H9 (cell line): ENCODE results near the gene JUP. TPM values are rescaled to one million over a fixed set of nuclear protein-coding genes. Genes with fewer than 3 reads are reported as not detected.
A peak's percentile ranks its signal among the peaks of the same experiment; 100 is the strongest.

Experiments
- DNase-seq: peaks from one replicate; pipeline ENCODE4 v3.0.0-alpha.2; 2017
- H2AFZ ChIP-seq: one replicate; pipeline ENCODE4 v1.6.1; 2013; ENCODE audit warnings: mild to moderate bottlenecking, low read length, control low read depth, moderate library complexity
- H2AK5ac ChIP-seq: 2 replicates; pipeline ENCODE4 v1.6.1; 2013; ENCODE audit warnings: low read length, control low read depth, mixed read lengths; ENCODE audit not compliant: insufficient read length
- H2BK120ac ChIP-seq: one replicate; pipeline ENCODE4 v1.6.1; 2013; ENCODE audit warnings: low read depth, mild to moderate bottlenecking, low read length, control low read depth, inconsistent platforms; ENCODE audit not compliant: poor library complexity, severe bottlenecking
- H2BK12ac ChIP-seq: 2 replicates; pipeline ENCODE4 v1.6.1; 2013; ENCODE audit warnings: low read length, control low read depth, mixed read lengths, low read depth; ENCODE audit not compliant: insufficient read length
- H2BK15ac ChIP-seq: 2 replicates; pipeline ENCODE4 v1.6.1; 2013; ENCODE audit warnings: low read depth, low read length, control low read depth
- H2BK20ac ChIP-seq: one replicate; pipeline ENCODE4 v1.6.1; 2013; ENCODE audit warnings: low read depth, mild to moderate bottlenecking, low read length, control low read depth, inconsistent platforms; ENCODE audit not compliant: poor library complexity, severe bottlenecking
- H2BK5ac ChIP-seq: 2 replicates; pipeline ENCODE4 v1.6.1; 2013; ENCODE audit warnings: low read length, control low read depth, mixed read lengths; ENCODE audit not compliant: insufficient read length
- H3K14ac ChIP-seq: 2 replicates; pipeline ENCODE4 v1.6.1; 2013; ENCODE audit warnings: low read length, control low read depth; ENCODE audit not compliant: insufficient read depth
- H3K18ac ChIP-seq: 2 replicates; pipeline ENCODE4 v1.6.1; 2013; ENCODE audit warnings: low read depth, mild to moderate bottlenecking, mixed read lengths, low read length, control low read depth; ENCODE audit not compliant: insufficient read length
- H3K23ac ChIP-seq: 2 replicates; pipeline ENCODE4 v1.6.1; 2013; ENCODE audit warnings: low read length, control low read depth, mixed read lengths, low read depth; ENCODE audit not compliant: insufficient read length
- H3K23me2 ChIP-seq: 2 replicates; pipeline ENCODE4 v1.6.1; 2013; ENCODE audit warnings: low read depth, mild to moderate bottlenecking, mixed read lengths, low read length, control low read depth; ENCODE audit not compliant: insufficient read length, poor library complexity, severe bottlenecking
- H3K27ac ChIP-seq: 2 replicates; pipeline ENCODE4 v1.5.1; 2013; ENCODE audit warnings: low read length, control low read depth, mixed read lengths, low read depth; ENCODE audit not compliant: insufficient read length
- H3K27me3 ChIP-seq: 2 replicates; pipeline ENCODE4 v1.6.1; 2013; ENCODE audit warnings: low read length, control low read depth, inconsistent platforms; ENCODE audit not compliant: insufficient read depth
- H3K4ac ChIP-seq: 2 replicates; pipeline ENCODE4 v1.6.1; 2013; ENCODE audit warnings: low read depth, mild to moderate bottlenecking, control low read depth, inconsistent platforms, low read length, moderate library complexity
- H3K4me1 ChIP-seq: 2 replicates; pipeline ENCODE4 v1.6.1; 2013; ENCODE audit warnings: low read length, control low read depth, inconsistent platforms; ENCODE audit not compliant: insufficient read depth
- H3K4me2 ChIP-seq: 2 replicates; pipeline ENCODE4 v1.6.1; 2013; ENCODE audit warnings: low read length, control low read depth, mixed read lengths; ENCODE audit not compliant: insufficient read length, insufficient read depth
- H3K56ac ChIP-seq: 2 replicates; pipeline ENCODE4 v1.6.1; 2013; ENCODE audit warnings: low read depth, mild to moderate bottlenecking, mixed read lengths, low read length, control low read depth; ENCODE audit not compliant: insufficient read length
- H3K79me1 ChIP-seq: 2 replicates; pipeline ENCODE4 v1.6.1; 2013; ENCODE audit warnings: low read depth, mild to moderate bottlenecking, moderate library complexity, low read length, control low read depth, inconsistent platforms; ENCODE audit not compliant: insufficient read depth, poor library complexity, severe bottlenecking
- H3K79me2 ChIP-seq: 2 replicates; pipeline ENCODE4 v1.6.1; 2013; ENCODE audit warnings: low read length, control low read depth, inconsistent platforms; ENCODE audit not compliant: insufficient read depth
- H3K9ac ChIP-seq: 2 replicates; pipeline ENCODE4 v1.6.1; 2013; ENCODE audit warnings: low read length, control low read depth, mixed read lengths; ENCODE audit not compliant: insufficient read length; ENCODE audit errors: extremely low read depth
- H3K9me3 ChIP-seq: one replicate; pipeline ENCODE4 v1.6.1; 2013; ENCODE audit warnings: low read depth, low read length, inconsistent platforms; ENCODE audit not compliant: control insufficient read depth
- H3T11ph ChIP-seq: one replicate; pipeline ENCODE4 v1.6.1; 2013; ENCODE audit warnings: mild to moderate bottlenecking, low read length, control low read depth, inconsistent platforms
- H4K20me1 ChIP-seq: one replicate; pipeline ENCODE4 v1.6.1; 2013; ENCODE audit not compliant: control insufficient read depth, insufficient read length, insufficient read depth
- H4K5ac ChIP-seq: 2 replicates; pipeline ENCODE4 v1.6.1; 2013; ENCODE audit warnings: low read depth, mild to moderate bottlenecking, mixed read lengths, low read length, control low read depth; ENCODE audit not compliant: insufficient read length
- H4K8ac ChIP-seq: replicated peaks from 2 replicates; pipeline ENCODE4 v1.6.1; 2013; ENCODE audit warnings: low read length, control low read depth, mixed read lengths, low read depth; ENCODE audit not compliant: insufficient read length
- H4K91ac ChIP-seq: 2 replicates; pipeline ENCODE4 v1.6.1; 2013; ENCODE audit warnings: low read depth, mild to moderate bottlenecking, moderate library complexity, mixed read lengths, low read length, control low read depth; ENCODE audit not compliant: insufficient read length
- H3K27ac Mint-ChIP-seq, 3 experiments: 2 replicates in 2 of 3; 3 replicates in 1 of 3; pipeline ENCODE4 v1.8.0; 2020 to 2021; ENCODE audit warnings: mixed read lengths in 3 of 3, mild to moderate bottlenecking in 1 of 3, moderate library complexity in 1 of 3
- H3K27me3 Mint-ChIP-seq: 2 replicates; pipeline ENCODE4 v1.8.0; 2021; ENCODE audit warnings: low read depth, mild to moderate bottlenecking, moderate library complexity, mixed read lengths
- H3K36me3 Mint-ChIP-seq, 3 experiments: 2 replicates in 2 of 3; 3 replicates in 1 of 3; pipeline ENCODE4 v1.8.0; 2020 to 2021; ENCODE audit warnings: low read depth in 3 of 3, mixed read lengths in 3 of 3; ENCODE audit not compliant: insufficient read depth in 1 of 3
- H3K4me1 Mint-ChIP-seq, 2 experiments: 2 replicates each; pipeline ENCODE4 v1.8.0; 2020; ENCODE audit warnings: mixed read lengths in 2 of 2
- H3K4me3 Mint-ChIP-seq, 2 experiments: 2 replicates in 1 of 2; 3 replicates in 1 of 2; pipeline ENCODE4 v1.8.0; 2020 to 2021; ENCODE audit warnings: mild to moderate bottlenecking in 2 of 2, mixed read lengths in 2 of 2, moderate library complexity in 1 of 2
- H3K9me3 Mint-ChIP-seq, 2 experiments: 2 replicates in 1 of 2; 3 replicates in 1 of 2; pipeline ENCODE4 v1.8.0; 2020; ENCODE audit warnings: mild to moderate bottlenecking in 2 of 2, mixed read lengths in 2 of 2, moderate library complexity in 1 of 2
- WGBS: extraction: QIAGEN DNeasy Blood & Tissue Kit; methylation state at CpG from one replicate; pipeline ENCODE4 v1.1.7; 2013; ENCODE audit warnings: missing lambda C conversion rate, low lambda C conversion rate, mixed read lengths; ENCODE audit not compliant: insufficient read length; ENCODE audit errors: extremely low coverage; 5-methylcytosine and 5-hydroxymethylcytosine counted together
- total RNA-seq: library from RNA; stranded (reverse); gene quantifications from 2 replicates; pipeline ENCODE4 v1.2.1, GENCODE V29; 2021
- TF ChIP-seq, protein P1 (sequence below): fragments of 200-600 bp; sonication (generic); conservative IDR thresholded peaks from 3 replicates; pipeline ENCODE4 v1.8.0; 2021; ENCODE audit warnings: antibody characterized with exemption, mild to moderate bottlenecking

JUP gene
- total RNA-seq, 1 experiment from 2014 or later, result 90.1 TPM

DNA sequence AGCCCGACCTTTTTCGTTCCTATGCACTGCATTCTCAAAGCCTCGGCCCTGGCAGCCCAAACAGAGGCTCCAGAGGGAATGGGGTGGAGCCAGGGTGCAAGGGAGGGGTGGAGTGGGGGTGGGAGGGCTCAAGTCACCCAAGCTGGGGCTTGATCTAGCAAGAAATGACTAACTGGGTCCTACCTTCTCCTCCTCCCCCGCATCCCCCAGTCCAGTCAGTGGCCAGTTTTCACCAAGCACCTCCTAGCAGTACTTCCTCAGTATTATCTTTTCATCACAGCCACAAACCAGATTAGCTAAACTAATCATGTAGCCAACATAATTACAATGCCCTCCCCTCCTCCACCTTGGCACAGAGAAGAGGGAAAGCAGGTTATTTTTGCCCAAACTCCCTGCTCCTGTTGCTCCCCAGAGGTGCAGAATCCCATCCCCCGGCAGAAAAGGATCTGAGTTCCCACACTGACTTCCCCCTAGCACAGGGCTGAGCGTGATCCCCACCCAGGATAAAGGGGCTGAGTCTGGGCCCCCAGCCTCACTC lies 2.2 kb downstream of the JUP start:
- peaks cover 2% of the 10 kb centered on the region; the same call in 1 of the 2 replicates for H3K4me1 ChIP-seq
- peak overlapping the region; percentile 45 for H3K18ac ChIP-seq
- no peak overlapping the region for H2BK120ac ChIP-seq
- Mint-ChIP-seq H3K36me3 (peaks cover 8 to 16% (median 15%) of the 10 kb centered on the region in 3 experiments), H3K4me1 (peaks cover 32 to 46% of the 10 kb centered on the region in 2 experiments), H3K27me3 (no peaks in the 10 kb centered on the region), H3K9me3 (no peaks in the 10 kb centered on the region; a peak in 1 of 5 replicates), H3K4me3 (peak overlapping the region; percentile 77 to 92), H3K27ac (peak overlapping the region; percentile 98 to 99 (median 98))
- H3K27ac ChIP-seq, result no peak overlapping the region
- no peak overlapping the region for H3K23ac ChIP-seq
- H3K79me1 ChIP-seq, result no peaks in the 10 kb centered on the region
- H2BK5ac ChIP-seq, result no peak overlapping the region
- peak overlapping the region; percentile 17 for H3K9ac ChIP-seq
- H3K4ac ChIP-seq, result no peak overlapping the region
- H4K5ac ChIP-seq, result no peak overlapping the region
- H3K23me2 ChIP-seq, result peaks cover 8% of the 10 kb centered on the region
- DNase-seq, result peak; percentile 86
- H3K27me3 ChIP-seq, result no peaks in the 10 kb centered on the region
- H3T11ph ChIP-seq, result no peak overlapping the region
- H3K4me2 ChIP-seq, result peak overlapping the region; percentile 57
- no peak overlapping the region for H2BK12ac ChIP-seq
- H3K14ac ChIP-seq, result 0 out of 2 replicates have a peak overlapping the region, but pooled peaks have one; percentile 26
- H3K9me3 ChIP-seq, result no peaks in the 10 kb centered on the region
- H3K79me2 ChIP-seq, result no peaks in the 10 kb centered on the region; the same call in 1 of the 2 replicates
- H4K8ac ChIP-seq, result no peak overlapping the region
- TF ChIP-seq, protein P1, sequence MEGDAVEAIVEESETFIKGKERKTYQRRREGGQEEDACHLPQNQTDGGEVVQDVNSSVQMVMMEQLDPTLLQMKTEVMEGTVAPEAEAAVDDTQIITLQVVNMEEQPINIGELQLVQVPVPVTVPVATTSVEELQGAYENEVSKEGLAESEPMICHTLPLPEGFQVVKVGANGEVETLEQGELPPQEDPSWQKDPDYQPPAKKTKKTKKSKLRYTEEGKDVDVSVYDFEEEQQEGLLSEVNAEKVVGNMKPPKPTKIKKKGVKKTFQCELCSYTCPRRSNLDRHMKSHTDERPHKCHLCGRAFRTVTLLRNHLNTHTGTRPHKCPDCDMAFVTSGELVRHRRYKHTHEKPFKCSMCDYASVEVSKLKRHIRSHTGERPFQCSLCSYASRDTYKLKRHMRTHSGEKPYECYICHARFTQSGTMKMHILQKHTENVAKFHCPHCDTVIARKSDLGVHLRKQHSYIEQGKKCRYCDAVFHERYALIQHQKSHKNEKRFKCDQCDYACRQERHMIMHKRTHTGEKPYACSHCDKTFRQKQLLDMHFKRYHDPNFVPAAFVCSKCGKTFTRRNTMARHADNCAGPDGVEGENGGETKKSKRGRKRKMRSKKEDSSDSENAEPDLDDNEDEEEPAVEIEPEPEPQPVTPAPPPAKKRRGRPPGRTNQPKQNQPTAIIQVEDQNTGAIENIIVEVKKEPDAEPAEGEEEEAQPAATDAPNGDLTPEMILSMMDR, result no peak
- H2AK5ac ChIP-seq, result no peak overlapping the region
- no peak overlapping the region for H4K91ac ChIP-seq
- no peak overlapping the region for H3K56ac ChIP-seq
- WGBS, result no CpG with 5 or more reads among the region's 6 CpGs
- H2BK15ac ChIP-seq, result no peak overlapping the region
- no peak overlapping the region for H2AFZ ChIP-seq
- H2BK20ac ChIP-seq, result no peak overlapping the region
- H4K20me1 ChIP-seq, result no peaks in the 10 kb centered on the region
